Measurements from ENCODE around the gene CDKN1A.
"Not testable (repeated sequence)": the region's sequence is repeated elsewhere in the genome, so short reads cannot be mapped to it uniquely, and the experiment has no call there.

Gene CDKN1A

GRCh38 chr6:36722879-36723278 is 44.4 kb downstream of the CDKN1A start:
- DNase-seq = no peak

- DNase-seq = not testable (repeated sequence)
Measured at GRCh38 chr6:36723992-36724391, 45.5 kb downstream of the CDKN1A start.

DNA sequence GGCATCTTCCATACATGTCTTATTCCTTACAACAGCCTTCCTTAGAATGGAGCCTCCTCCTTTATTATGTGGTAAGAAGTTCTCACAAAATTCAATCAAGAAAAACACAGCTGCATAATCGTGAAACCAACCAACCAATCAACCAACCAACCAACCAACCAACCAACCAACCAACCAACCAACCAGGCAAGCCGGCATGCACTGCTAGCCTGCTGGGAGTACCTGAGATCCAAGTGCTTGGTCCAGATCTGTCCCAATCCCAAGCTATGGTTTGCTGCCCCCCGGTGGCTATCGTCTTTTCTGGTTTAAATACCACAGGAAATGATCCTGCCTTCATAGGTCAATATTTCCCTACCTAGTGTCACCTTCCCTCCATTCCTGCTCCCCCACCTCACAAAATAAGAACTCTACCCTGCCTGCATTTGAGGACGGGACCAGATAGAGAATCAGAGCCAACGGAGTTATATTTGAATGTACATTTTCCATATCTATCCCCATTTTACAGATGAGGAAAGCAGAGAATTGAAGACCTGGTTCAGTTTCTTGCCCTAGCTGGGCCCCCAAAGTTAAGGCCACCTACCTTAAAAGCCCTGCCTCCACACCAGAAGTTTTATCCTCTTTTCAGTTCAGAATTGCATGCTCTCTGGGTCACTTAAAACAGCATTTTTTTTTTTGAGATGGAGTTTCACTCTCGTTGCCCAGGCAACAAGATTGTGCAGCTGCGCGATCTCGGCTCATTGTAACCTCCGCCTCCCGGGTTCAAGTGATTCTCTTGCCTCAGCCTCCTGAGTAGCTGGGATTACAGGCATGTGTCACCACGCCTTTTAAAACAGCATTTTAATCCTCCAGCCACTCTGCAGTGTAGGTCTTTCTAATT is 46.2 kb downstream of the CDKN1A start:
- no peak for DNase-seq

- DNase-seq = no peak
Measured at GRCh38 chr6:36725581-36725980, 47.1 kb downstream of the CDKN1A start.

DNA sequence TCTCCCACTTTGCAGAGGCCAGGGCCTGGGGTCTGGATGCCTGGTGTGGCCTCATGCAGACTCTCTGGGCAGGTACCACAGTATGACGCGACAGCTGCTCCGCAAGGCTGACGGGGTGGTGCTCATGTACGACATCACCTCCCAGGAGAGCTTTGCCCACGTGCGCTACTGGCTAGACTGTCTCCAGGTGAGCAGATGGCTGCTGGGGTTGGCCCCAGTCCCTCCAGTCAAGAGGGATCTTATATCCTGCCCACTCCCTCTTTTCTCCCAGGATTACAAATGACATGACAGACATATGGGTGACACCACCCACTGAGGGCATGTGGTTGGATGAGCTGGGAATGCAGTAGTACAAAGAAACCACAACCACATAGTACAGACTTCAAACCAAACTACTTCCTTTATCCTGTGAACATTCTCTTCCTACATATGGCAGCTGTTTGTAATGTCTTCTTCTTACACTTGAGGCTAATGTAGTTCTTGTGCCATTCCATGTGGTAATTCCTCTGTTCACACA is 49.0 kb downstream of the CDKN1A start:
- no peak for DNase-seq

DNA sequence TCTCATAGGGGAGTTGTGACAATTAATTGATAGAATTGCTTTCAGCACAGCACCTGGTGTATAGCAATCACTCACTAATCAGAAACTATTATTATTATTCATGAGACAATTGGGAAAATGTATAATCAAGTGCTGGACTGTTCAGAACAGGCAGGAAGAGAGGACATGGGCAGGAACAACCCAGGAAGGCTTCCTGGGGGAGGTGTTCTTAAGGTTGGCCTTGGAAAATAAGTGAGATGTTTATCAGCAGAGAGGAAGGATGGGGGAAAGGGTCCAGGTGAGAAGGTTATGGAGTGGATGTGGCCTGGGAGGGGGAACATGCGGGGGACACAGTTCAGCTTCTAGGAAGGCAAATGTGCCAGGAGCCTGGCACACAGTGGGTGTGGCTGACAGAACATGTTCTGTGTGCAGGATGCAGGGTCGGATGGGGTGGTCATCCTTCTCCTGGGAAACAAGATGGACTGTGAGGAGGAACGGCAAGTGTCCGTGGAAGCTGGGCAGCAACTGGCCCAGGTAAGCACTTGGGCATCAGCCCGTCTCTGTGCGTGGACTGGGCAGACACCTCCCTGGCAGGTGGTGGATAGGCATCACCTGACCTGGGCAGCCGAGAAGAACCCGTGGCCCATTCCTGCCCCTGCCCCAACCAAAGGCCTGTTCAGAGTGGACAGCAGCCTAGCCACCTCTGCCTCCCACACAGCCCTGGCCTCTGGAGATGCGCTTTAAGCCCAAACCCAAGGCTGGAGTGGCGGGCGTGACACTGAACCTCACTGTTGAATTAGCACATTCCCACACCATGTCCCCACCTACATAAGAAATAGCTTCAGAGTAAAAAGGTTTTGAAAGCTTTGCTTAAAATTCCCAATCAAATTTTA is 50.0 kb downstream of the CDKN1A start:
- no peak for DNase-seq

DNA sequence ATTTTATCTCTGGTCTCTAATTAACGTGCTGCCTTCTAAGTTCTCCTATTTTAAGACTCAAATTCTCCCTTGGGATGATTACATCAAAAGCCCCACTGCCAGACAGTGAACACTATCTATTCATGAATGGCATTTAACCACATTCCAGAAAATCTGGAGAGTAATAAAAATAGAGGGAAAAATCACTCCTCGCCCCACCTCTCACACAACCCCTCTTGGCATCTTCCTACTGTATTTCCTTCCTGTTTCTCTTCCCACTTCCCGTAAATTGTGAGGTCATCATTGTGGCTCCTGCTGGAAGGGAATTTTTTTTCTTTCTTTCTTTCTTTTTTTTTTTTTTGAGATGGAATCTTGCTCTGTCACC is 50.6 kb downstream of the CDKN1A start:
- no peak for DNase-seq

DNA sequence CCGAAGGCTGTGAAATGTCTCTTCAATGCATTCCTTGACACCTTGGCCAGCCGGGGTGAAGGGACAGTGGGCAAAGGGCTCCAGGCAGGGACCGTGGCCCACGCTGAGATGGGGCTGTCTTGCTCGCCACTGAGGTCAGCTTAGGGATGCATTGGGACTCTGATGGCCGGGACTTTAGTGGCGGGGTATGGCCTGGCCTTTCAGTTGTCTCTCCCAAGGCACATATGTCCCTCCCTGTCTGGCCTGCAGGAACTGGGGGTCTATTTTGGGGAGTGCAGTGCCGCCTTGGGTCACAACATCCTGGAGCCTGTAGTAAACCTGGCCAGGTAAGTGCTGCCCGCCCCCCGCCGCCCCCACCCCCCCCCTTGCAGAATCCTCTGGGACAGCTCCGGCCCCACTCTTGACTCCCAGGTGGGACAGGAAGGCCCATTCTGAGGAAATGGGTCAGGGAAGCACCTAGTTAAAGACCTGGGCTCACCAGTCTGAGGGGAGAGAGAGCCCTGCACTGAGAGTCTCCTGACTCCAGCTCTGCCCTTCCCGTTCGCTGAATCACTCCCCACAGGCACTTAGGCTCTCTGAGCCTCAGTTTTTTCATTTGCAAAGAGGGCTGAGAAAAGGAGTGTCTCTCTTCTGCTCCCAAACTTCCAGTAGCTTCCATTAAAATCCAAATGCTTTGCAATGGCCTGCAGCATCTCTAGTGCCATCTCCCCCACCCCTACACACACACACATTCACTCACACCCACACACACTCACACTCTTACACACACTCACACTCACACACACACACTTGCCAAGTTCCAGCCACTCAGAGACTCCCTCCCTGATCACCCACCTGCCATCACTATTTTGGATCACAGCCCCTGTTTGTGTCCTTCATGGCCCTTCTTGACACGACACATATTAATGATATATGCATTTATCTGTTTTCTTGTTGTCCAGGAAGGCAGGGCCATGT is 52.2 kb downstream of the CDKN1A start:
- no peak for DNase-seq

GRCh38 chr6:36731622-36732310 is 53.3 kb downstream of the CDKN1A start:
- no peak for DNase-seq

DNA sequence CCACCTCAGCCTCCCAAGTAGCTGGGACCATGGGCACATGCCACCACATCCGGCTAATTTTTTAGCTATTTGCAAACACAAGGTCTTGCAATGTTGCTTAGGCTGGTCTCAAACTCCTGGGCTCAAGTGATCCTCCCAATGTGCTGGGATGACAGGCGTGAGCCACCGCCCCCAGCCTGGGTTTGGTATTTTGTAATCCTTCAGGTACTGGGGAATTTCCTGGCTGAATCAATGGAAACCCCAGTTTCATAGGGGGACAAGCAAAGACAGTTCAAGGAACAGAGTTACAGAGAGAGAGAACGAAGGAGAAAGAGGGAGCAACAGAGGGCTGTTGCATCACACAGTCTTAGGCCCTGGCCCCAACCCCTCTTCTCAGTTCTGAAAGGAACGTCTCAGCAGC is 54.8 kb downstream of the CDKN1A start:
- no peak for DNase-seq

GRCh38 chr6:36734486-36735060 is 56.1 kb downstream of the CDKN1A start:
- DNase-seq = no peak

DNA sequence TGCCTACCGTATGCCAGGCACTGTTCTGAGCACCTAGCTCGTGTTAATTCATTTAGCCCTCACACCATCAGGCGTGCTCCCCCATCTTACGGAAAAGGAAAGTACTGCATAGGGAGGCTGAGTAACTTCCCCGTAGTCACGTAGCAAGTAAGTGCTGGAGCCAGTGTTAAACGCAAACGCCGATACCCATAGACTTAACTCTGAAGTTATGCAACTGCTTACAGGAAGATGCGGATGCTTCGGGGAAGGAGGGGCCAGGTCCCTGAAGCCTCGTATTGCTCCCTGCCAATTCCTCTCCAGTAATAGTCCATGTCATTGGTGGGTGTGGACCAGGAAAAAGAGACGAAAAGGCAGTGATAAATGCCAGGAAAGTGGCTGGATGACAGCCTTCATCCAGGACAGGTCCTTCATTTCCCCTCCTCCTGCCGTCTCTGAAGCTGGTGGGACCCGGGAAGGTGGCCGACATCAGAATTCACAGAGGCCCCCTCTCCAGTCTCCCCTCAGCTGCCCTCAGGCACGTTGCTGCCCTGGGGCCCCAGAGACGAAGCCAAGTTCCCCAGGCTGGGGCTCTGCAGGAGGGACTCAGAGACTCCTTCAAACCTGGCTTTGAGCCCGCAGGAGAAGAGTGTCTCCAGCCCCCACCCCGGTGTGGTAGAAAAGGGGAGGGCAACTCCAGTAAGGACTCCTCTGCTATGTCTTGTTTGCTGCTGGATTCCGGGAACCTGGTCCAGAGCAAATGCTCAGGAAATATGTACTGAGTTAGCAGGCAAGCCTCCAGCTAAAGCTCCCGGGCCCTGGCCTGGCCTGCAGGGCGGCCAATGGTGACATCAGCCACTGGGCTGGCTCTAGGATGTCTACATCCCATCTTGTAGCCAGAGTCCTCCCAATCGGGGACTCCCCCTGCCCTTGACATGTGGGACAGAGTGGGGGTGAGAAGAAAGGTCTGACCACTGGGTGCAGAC is 56.9 kb downstream of the CDKN1A start:
- DNase-seq = peak; percentile 65
